Measurements from ENCODE around the gene PRKCE.

Gene PRKCE

DNA sequence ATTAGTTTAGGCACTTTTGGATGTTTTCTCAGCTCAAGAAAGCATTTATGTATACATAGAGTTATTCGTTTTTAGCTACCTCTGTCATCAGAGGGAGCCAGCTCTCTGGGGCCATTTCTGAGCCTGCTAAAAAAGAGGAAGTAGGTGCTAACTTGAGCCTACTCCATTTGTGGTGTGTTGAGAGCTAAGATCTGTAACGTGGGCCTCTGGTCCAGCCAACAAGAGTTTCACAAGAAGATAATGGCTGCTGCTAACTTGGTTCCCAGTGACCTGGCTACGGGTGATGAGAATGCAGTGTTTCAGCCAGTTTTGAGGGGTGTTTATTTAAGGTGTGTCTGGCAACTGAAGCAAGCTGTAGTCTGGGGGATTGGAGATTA lies 182.5 kb downstream of the PRKCE start:
- TF ChIP-seq CTCF (IDR thresholded peaks at IDR 0.05), result no peak

- no peak for TF ChIP-seq CTCF (IDR thresholded peaks at IDR 0.05)
These were observed 182.9 kb downstream of the PRKCE start for GRCh38 chr2:45834372-45834771.

- no peak for TF ChIP-seq CTCF (IDR thresholded peaks at IDR 0.05)
These were observed 183.4 kb downstream of the PRKCE start for GRCh38 chr2:45834858-45835257.

DNA sequence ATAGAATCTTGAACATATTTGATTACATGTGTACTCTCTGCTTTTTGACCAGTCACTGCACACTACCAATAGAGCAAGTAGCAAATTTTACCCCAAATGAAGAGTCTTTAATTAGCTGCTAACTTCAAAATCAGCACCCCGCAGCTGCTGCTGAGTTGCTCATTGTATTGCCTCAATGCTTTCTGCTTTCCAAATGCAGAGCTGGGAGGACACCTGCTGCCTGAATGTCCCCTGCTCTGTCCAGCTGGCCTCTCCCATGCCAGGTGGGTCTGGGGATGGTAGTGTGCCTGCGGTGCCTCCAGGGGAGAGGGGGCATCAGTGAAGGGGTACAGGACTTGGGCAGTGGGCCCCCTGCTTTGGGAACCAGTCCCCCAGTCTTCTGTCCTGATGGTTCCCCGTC lies 184.8 kb downstream of the PRKCE start:
- TF ChIP-seq CTCF (IDR thresholded peaks at IDR 0.05), result no peak

GRCh38 chr2:45836740-45837139 lies 185.3 kb downstream of the PRKCE start:
- no peak for TF ChIP-seq CTCF (IDR thresholded peaks at IDR 0.05)

- TF ChIP-seq CTCF (IDR thresholded peaks at IDR 0.05), result no peak
These were observed 186.4 kb downstream of the PRKCE start for GRCh38 chr2:45837812-45838341.

DNA sequence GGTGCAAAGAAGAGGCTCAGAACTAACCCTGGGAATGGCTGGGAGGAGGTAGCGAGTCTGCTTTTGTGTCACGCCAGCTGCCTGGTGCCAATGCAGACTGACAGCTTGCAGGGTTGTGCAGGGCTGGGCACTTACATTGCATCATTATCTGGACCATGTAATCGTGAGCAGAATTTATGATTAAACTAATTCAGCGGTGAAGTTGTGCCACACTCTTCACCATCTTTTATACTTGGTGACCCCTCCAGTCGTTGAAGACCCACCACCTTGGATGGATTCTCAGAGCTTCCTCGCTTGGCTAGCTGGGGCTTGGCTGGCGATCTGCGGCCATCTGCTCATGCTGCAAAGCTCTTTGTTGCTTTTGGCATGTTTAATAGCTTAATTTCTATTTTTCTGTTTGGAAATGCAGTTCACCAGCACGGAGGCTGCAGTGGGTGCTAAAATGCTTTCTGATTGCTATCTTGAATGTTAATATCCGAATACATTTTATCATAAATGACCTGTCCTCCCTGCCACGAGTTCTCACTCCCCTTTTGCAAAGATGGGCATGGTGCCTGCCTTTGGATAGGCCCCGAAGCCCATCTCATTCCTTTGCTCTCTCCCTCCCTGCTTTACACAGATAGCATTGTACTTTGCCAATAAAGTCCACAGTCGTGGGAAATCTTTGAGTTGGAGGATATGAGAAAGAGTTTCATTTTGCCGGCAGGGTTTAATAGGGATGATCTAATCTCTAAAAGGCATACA lies 188.2 kb downstream of the PRKCE start:
- TF ChIP-seq CTCF (IDR thresholded peaks at IDR 0.05), result no peak

Measured in LNCAP (cell line).